Kidney (tissue), 14 donors: ENCODE results near the gene PPT2. TPM values are rescaled to one million over a fixed set of nuclear protein-coding genes. Genes with fewer than 3 reads are reported as not detected.

Experiments
- DNase-seq, 5 donors: peaks; one replicate each; pipeline ENCODE4 v3.0.0-alpha.2; 2013 to 2020
- FAIRE-seq: peaks from 2 replicates; lab custom pipeline; 2012; peaks lifted over from hg19 to GRCh38; lab: Jason Lieb, UNC
- H3K27ac ChIP-seq, 2 donors: one replicate each; pipeline ENCODE4 v1.7.0; 2013; ENCODE audit warnings: low read depth in 2 of 2, low read length in 2 of 2, inconsistent platforms in 1 of 2
- H3K27me3 ChIP-seq: one replicate; pipeline ENCODE4 v1.7.1; 2013; ENCODE audit warnings: low read length, inconsistent platforms; ENCODE audit not compliant: control insufficient read depth, insufficient read depth
- H3K36me3 ChIP-seq, 3 donors: one replicate each; pipeline versions ENCODE4 v1.7.0 to v1.7.1; 2013; ENCODE audit warnings: low read length in 3 of 3, control low read depth in 1 of 3, inconsistent platforms in 1 of 3; ENCODE audit not compliant: insufficient read depth in 3 of 3, control insufficient read depth in 2 of 3
- H3K4me1 ChIP-seq, 3 donors: one replicate each; pipeline versions ENCODE4 v1.7.0 to v1.7.1; 2013; ENCODE audit warnings: low read length in 3 of 3, inconsistent platforms in 1 of 3, low read depth in 1 of 3; ENCODE audit not compliant: control insufficient read depth in 2 of 3, insufficient read depth in 2 of 3
- H3K4me3 ChIP-seq, 3 donors: one replicate each; pipeline versions ENCODE4 v1.7.0 to v1.8.1; 2013; ENCODE audit warnings: low read length in 3 of 3, control low read depth in 1 of 3, inconsistent platforms in 1 of 3
- H3K9ac ChIP-seq, 3 donors: one replicate each; pipeline versions ENCODE4 v1.7.0 to v1.7.1; 2013; ENCODE audit warnings: low read length in 3 of 3, control low read depth in 1 of 3, inconsistent platforms in 1 of 3
- H3K9me3 ChIP-seq, 3 donors: one replicate each; pipeline versions ENCODE4 v1.7.0 to v1.7.1; 2013; ENCODE audit warnings: low read length in 3 of 3, control low read depth in 1 of 3, inconsistent platforms in 1 of 3; ENCODE audit not compliant: control insufficient read depth in 2 of 3, insufficient read depth in 1 of 3
- CTCF ChIP-seq: IDR thresholded peaks from 3 replicates; pipeline ENCODE4 v1.5.1; 2012; ENCODE audit warnings: mild to moderate bottlenecking, moderate library complexity, borderline replicate concordance; ENCODE audit not compliant: insufficient read depth; ENCODE audit errors: extremely low read depth
- intact Hi-C: fragments of 100-400 bp; cut with DNase I; formaldehyde crosslinking; loops from one replicate; pipeline ENCODE4 v1.11.1; 2022
- polyA plus RNA-seq: library from polyadenylated mRNA; stranded (reverse); fragments of 350-450 nt; fragmentation: Illumina TruSeq; extraction: RNeasy Lipid Tissue Mini Kit (QIAGEN cat#74804); gene quantifications from one replicate; pipeline ENCODE4 v1.2.3, GENCODE V29; 2014; ENCODE audit warnings: low read depth, low replicate concordance; ENCODE audit not compliant: insufficient read depth
- total RNA-seq: library from RNA; stranded (reverse); fragmentation: NEBNext Ultra II Directional; extraction: Animal tissue kit (Norgen Biotek cat#: 25700); gene quantifications from one replicate; pipeline ENCODE4 v1.2.1, GENCODE V29; 2021
- donor health status: control.
- donor health status: control.
- donor health status: control.
- donor health status: control.
- donor health status: control.
- donor health status: DM: yes; HTN: yes; CAD: no.
- donor health status: Normal renal cell carcinoma (clear cell type).

Gene PPT2
- total and polyA plus RNA-seq, 2 donors from 2014 or later, result 20.3 to 23.0 TPM

GRCh38 chr6:32171234-32171633 is 17.3 kb downstream of the PPT2 start:
- H3K4me3 ChIP-seq, result no peak overlapping the region
- no peaks in the 10 kb centered on the region for H3K27me3 ChIP-seq
- intact Hi-C loops, result no loop called here
- H3K27ac ChIP-seq, result no peak overlapping the region
- H3K36me3 ChIP-seq, result peaks cover 0 to 19% (median 12%) of the 10 kb centered on the region in 3 donors
- DNase-seq (peak in 1 of 5 donors; percentile 29), FAIRE-seq (no peak)
- TF ChIP-seq CTCF, result no peak
- H3K9me3 ChIP-seq, result no peaks in the 10 kb centered on the region
- H3K4me1 ChIP-seq, result peaks cover 0 to 10% (median 10%) of the 10 kb centered on the region in 3 donors
- H3K9ac ChIP-seq, result no peak overlapping the region

DNA sequence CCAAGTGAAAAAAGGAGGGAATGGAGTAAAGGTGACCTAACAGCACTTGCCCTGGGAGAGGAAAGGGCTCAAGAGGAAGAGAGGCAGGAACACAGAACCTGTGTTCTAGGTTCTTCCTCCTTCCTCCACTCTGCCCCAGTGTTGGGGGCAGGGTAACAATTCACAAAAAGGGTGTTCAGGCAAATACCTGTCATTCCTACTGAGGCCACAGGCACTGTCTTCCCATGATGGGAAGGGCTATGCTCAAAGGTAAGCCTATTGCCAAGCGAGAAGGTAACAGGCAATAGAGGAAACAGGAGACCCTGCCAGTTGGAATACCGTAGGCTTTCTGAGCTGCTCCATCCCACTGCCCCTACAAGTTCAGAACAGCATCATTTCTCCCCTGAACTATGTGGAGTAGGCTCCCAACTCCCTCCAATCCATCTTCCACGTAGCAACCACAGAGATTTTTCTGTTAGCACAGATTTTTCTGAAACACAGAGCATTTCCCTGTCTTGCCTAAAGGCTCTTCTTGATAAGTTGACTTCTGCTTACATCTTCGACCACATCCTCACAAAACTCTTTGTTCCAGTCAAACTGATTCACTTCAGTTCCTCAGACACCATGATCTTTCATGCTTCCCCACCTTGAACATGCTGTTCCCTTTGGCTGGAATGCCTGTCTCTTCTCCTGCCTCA is 19.2 kb downstream of the PPT2 start:
- no peak for DNase-seq
- Histone ChIP-seq H3K36me3 (peaks cover 0 to 12% (median 12%) of the 10 kb centered on the region in 3 donors), H3K4me3 (no peak overlapping the region), H3K9ac (no peak overlapping the region), H3K27ac (no peak overlapping the region), H3K9me3 (no peaks in the 10 kb centered on the region), H3K4me1 (peaks cover 4 to 21% (median 19%) of the 10 kb centered on the region in 3 donors), H3K27me3 (no peaks in the 10 kb centered on the region)
- no peak for TF ChIP-seq CTCF
- intact Hi-C loops, result no loop called here
- no peak for FAIRE-seq

DNA sequence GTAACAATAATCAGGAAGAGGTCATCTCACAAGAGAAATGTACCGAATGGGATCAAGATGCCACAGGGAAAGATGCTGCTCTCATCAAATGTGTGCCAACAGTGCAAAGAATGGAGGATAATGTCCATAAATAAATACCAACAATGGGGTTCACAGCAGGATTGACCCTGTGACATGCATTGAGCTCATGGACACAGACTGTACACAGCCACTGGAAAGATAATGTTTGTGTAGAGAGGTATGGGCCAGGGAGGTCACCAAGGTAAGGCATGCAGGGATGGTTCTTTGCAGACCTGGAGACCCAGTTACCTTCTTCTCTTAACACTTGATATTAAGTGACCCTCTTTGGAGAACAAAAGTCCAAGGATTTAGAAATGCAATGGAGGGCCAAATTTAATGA is 20.5 kb downstream of the PPT2 start:
- peaks cover 7 to 29% (median 28%) of the 10 kb centered on the region in 3 donors for H3K4me1 ChIP-seq
- H3K9ac ChIP-seq, result no peak overlapping the region
- FAIRE-seq (no peak), DNase-seq (no peak)
- H3K36me3 ChIP-seq, result peaks cover 0 to 12% (median 2%) of the 10 kb centered on the region in 3 donors
- peak overlapping the region in 2 of 3 donors; percentile 10 to 94 for H3K4me3 ChIP-seq
- intact Hi-C loops, result no loop called here
- H3K27me3 ChIP-seq, result no peaks in the 10 kb centered on the region
- no peaks in the 10 kb centered on the region for H3K9me3 ChIP-seq
- no peak overlapping the region for H3K27ac ChIP-seq
- TF ChIP-seq CTCF, result no peak
